Nephron (organoid): Measurements from ENCODE around the gene ABCF1.
A peak's percentile ranks its signal among the peaks of the same experiment; 100 is the strongest.

Experiments
- H3K27ac Mint-ChIP-seq, 3 experiments: 2 replicates each; pipeline ENCODE4 v1.8.0; 2020; ENCODE audit warnings: mixed read lengths in 3 of 3, mild to moderate bottlenecking in 2 of 3, moderate library complexity in 1 of 3
- H3K27me3 Mint-ChIP-seq: 2 replicates; pipeline ENCODE4 v1.8.0; 2021; ENCODE audit warnings: low read depth, mild to moderate bottlenecking, moderate library complexity, mixed read lengths
- H3K36me3 Mint-ChIP-seq: 2 replicates; pipeline ENCODE4 v1.8.0; 2020; ENCODE audit warnings: low read depth, mixed read lengths
- H3K4me1 Mint-ChIP-seq: 2 replicates; pipeline ENCODE4 v1.8.0; 2020; ENCODE audit warnings: mixed read lengths
- H3K4me3 Mint-ChIP-seq, 3 experiments: 2 replicates each; pipeline ENCODE4 v1.8.0; 2020; ENCODE audit warnings: mild to moderate bottlenecking in 3 of 3, mixed read lengths in 3 of 3, moderate library complexity in 2 of 3
- H3K9me3 Mint-ChIP-seq: 2 replicates; pipeline ENCODE4 v1.8.0; 2020; ENCODE audit warnings: mixed read lengths
- TF ChIP-seq, protein P1 (sequence below), 3 experiments: fragments of 200-600 bp; sonication (generic); IDR thresholded peaks; one replicate each; pipeline ENCODE4 v1.5.0; 2021; ENCODE audit warnings: antibody characterized with exemption in 3 of 3; ENCODE audit not compliant: unreplicated experiment in 3 of 3

ABCF1 gene

GRCh38 chr6:30611150-30611855 lies 40.1 kb downstream of the ABCF1 start:
- TF ChIP-seq, protein P1, sequence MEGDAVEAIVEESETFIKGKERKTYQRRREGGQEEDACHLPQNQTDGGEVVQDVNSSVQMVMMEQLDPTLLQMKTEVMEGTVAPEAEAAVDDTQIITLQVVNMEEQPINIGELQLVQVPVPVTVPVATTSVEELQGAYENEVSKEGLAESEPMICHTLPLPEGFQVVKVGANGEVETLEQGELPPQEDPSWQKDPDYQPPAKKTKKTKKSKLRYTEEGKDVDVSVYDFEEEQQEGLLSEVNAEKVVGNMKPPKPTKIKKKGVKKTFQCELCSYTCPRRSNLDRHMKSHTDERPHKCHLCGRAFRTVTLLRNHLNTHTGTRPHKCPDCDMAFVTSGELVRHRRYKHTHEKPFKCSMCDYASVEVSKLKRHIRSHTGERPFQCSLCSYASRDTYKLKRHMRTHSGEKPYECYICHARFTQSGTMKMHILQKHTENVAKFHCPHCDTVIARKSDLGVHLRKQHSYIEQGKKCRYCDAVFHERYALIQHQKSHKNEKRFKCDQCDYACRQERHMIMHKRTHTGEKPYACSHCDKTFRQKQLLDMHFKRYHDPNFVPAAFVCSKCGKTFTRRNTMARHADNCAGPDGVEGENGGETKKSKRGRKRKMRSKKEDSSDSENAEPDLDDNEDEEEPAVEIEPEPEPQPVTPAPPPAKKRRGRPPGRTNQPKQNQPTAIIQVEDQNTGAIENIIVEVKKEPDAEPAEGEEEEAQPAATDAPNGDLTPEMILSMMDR (IDR thresholded peaks at IDR 0.05; ENCODE audit: unreplicated experiment in 3 of 3) = no peak
- Mint-ChIP-seq H3K4me1 (peaks cover 54% of the 10 kb centered on the region), H3K27me3 (no peaks in the 10 kb centered on the region), H3K36me3 (peaks cover 58% of the 10 kb centered on the region), H3K9me3 (no peaks in the 10 kb centered on the region), H3K27ac (peak overlapping the region; percentile 51 to 100 (median 100)), H3K4me3 (peak overlapping the region; percentile 0 to 39 (median 20))

- no peaks in the 10 kb centered on the region for H3K9me3 Mint-ChIP-seq
- TF ChIP-seq, protein P1 (IDR thresholded peaks at IDR 0.05; ENCODE audit: unreplicated experiment in 3 of 3) = no peak
- H3K36me3 Mint-ChIP-seq = peaks cover 58% of the 10 kb centered on the region
- H3K27ac Mint-ChIP-seq = peak overlapping the region; percentile 51 to 100 (median 100)
- H3K4me1 Mint-ChIP-seq = peaks cover 54% of the 10 kb centered on the region
- peak overlapping the region; percentile 2 to 24 (median 20) for H3K4me3 Mint-ChIP-seq
- H3K27me3 Mint-ChIP-seq = peaks cover under 1% of the 10 kb centered on the region
Observed at GRCh38 chr6:30611856-30612194, 40.6 kb downstream of the ABCF1 start.

DNA sequence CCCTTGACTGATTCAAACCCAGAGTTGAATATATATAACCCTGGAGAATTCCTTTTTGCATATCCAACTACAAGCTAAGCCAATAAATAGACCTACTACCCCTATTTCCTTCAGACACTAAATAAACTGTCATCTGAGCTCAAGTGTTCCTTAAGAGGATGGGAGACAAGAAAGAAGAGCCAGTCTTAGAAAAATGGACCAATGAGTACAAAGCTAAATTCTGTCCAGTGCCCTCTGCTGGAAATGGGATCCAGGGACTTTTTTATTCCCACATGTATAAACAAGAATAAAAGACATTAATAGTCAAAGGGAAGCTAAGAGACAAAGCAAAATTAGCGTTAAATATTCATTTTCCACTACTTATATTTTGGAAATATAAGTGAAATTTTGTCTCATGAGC lies 41.0 kb downstream of the ABCF1 start:
- peaks cover 3% of the 10 kb centered on the region for H3K9me3 Mint-ChIP-seq
- peaks cover 5% of the 10 kb centered on the region for H3K27me3 Mint-ChIP-seq
- H3K36me3 Mint-ChIP-seq = peaks cover 60% of the 10 kb centered on the region
- peak overlapping the region in 2 of 3 experiments; percentile 2 to 8 for H3K4me3 Mint-ChIP-seq
- TF ChIP-seq, protein P1 (IDR thresholded peaks at IDR 0.05; ENCODE audit: unreplicated experiment in 3 of 3) = peak; percentile 26 to 36 (median 32)
- H3K27ac Mint-ChIP-seq = peak overlapping the region; percentile 51 to 100 (median 100)
- peaks cover 54% of the 10 kb centered on the region for H3K4me1 Mint-ChIP-seq

DNA sequence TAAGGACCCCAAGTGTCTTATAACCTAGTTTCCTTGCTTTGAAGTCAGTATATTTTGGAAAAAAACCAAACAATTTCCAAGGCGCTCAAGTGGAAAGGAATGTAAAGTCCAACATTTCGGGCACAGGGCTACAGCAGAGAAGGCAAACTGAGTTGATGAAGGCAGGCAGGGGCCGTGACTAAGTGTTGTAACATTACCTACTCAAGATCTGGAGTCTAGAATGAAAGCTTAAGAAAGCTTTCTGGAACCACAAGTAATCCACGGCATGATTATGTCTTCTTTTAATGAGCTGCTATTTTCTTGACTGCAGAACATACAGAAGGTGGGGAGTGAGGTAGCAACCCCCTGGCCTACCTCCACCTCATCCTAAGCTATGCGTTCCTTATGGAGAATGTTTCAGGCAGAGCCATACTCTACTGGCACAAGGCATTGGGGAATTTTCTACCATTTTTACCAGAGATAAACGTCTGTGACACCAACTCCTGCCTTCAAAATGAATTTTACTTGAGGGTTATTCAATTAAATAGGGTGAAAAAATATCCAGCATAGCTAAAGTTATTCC lies 41.5 kb downstream of the ABCF1 start:
- Mint-ChIP-seq H3K4me1 (peaks cover 54% of the 10 kb centered on the region), H3K27ac (peak overlapping the region; percentile 94 to 100 (median 100)), H3K27me3 (peaks cover 5% of the 10 kb centered on the region), H3K4me3 (peak overlapping the region; percentile 21 to 55 (median 44)), H3K9me3 (peaks cover 3% of the 10 kb centered on the region), H3K36me3 (peaks cover 57% of the 10 kb centered on the region)
- TF ChIP-seq, protein P1 (IDR thresholded peaks at IDR 0.05; ENCODE audit: unreplicated experiment in 3 of 3) = no peak

- TF ChIP-seq, protein P1 (IDR thresholded peaks at IDR 0.05; ENCODE audit: unreplicated experiment in 3 of 3) = no peak
- Mint-ChIP-seq H3K9me3 (peaks cover 3% of the 10 kb centered on the region), H3K27ac (peak overlapping the region; percentile 94 to 100 (median 100)), H3K4me1 (peaks cover 55% of the 10 kb centered on the region), H3K27me3 (peaks cover 5% of the 10 kb centered on the region), H3K4me3 (peak overlapping the region; percentile 96 to 99 (median 97)), H3K36me3 (peaks cover 53% of the 10 kb centered on the region)
Observed at GRCh38 chr6:30613251-30614043, 42.2 kb downstream of the ABCF1 start.
